Left cardiac atrium (tissue), 4 donors: ENCODE data around the gene RUNDC1. TPM values are rescaled to one million over a fixed set of nuclear protein-coding genes. Genes with fewer than 3 reads are reported as not detected.
A peak's percentile ranks its signal among the peaks of the same experiment; 100 is the strongest.
"Not testable (repeated sequence)": the region's sequence is repeated elsewhere in the genome, so short reads cannot be mapped to it uniquely, and the experiment has no call there.

Source experiments
- ATAC-seq, 2 donors: fragments of 200-7000 bp; cut with Tn5 transposase; one replicate each; pipeline ENCODE4 v1.9.1; 2020; ENCODE audit warnings: mild to moderate bottlenecking in 2 of 2, moderate library complexity in 2 of 2
- DNase-seq: peaks from one replicate; pipeline ENCODE4 v3.0.0-alpha.2; 2020
- intact Hi-C, 2 donors: fragments of 100-400 bp; cut with DNase I; formaldehyde crosslinking; loops; one replicate each; pipeline versions ENCODE4 v1.14.1 to v1.15.1; 2022 to 2023
- long read RNA-seq: library from polyadenylated mRNA; unstranded; transcript quantifications from one replicate; pipeline ENCODE4 v2.0.0, GENCODE V29; 2021
- total RNA-seq, 2 donors: library from RNA; stranded (reverse); fragmentation: NEBNext Ultra II Directional; extraction: Animal tissue kit (Norgen Biotek cat#: 25700); gene quantifications; one replicate each; pipeline ENCODE4 v1.2.1, GENCODE V29; 2021
- donor health status: DM: no; HTN: yes; CAD: no.
- donor health status: DM: no; HTN: yes; CAD: no; lungs with severe emphysema.
- donor health status: DM: yes; HTN: yes; CAD: no.
- donor health status: Dilated cardiomyopathy.

RUNDC1 gene
- total RNA-seq: 10 to 100 TPM in 1 of 2 donors, 1 to 10 TPM in 1; 9.3 to 14.5 TPM
- long read RNA-seq, transcript RUNDC1-201 (5 exons, 3,828 nt): major isoform, 5 of 13 reads
- long read RNA-seq, partial matches to known transcripts: 4 of 13 reads
- long read RNA-seq, other reads (novel, unspliced or antisense): 4 of 13 reads

- DNase-seq: peak; percentile 96
- ATAC-seq: peak; percentile 95 to 96
- intact Hi-C loops: no loop called here
Measured at GRCh38 chr17:42980274-42980765, at the start of gene RUNDC1. RUNDC1 (plus strand) TSS chr17:42980565; CDS start chr17:42980577, 12 bp downstream.

- peak; percentile 76 to 84 for ATAC-seq
- intact Hi-C loops: loop anchor here (2.0 to 10.0 kb wide), 3 partner anchors 95 to 213 kb away; partner anchors contain the start of gene AOC2 (in 1 of the 2)
- DNase-seq: peak; percentile 26
Measured at GRCh38 chr17:42937712-42938596, 42.4 kb upstream of the RUNDC1 start.

- ATAC-seq (no peak), DNase-seq (no peak)
- intact Hi-C loops: no loop called here
Measured at GRCh38 chr17:42944211-42944610, 36.2 kb upstream of the RUNDC1 start.

GRCh38 chr17:42946812-42947211 lies 33.6 kb upstream of the RUNDC1 start:
- DNase-seq: no peak
- intact Hi-C loops: no loop called here
- no peak for ATAC-seq

GRCh38 chr17:42950044-42950783 lies 30.2 kb upstream of the RUNDC1 start:
- DNase-seq: no peak

GRCh38 chr17:42953669-42954068 lies 26.7 kb upstream of the RUNDC1 start:
- DNase-seq: no peak
- no peak for ATAC-seq
- intact Hi-C loops: no loop called here

More at GRCh38 chr17:42950044-42950783, 30.2 kb upstream of the RUNDC1 start:
- ATAC-seq: no peak
- intact Hi-C loops: no loop called here

- intact Hi-C loops: no loop called here
- DNase-seq: peak; percentile 93
- ATAC-seq: peak; percentile 96 to 98
Measured at GRCh38 chr17:42964161-42964932, 16.0 kb upstream of the RUNDC1 start, which contains the start of gene AARSD1. AARSD1 (minus strand) TSS chr17:42964454; CDS start chr17:42964440, 14 bp downstream.

GRCh38 chr17:42967925-42968324 lies 12.4 kb upstream of the RUNDC1 start:
- no peak for ATAC-seq
- DNase-seq: no peak
- intact Hi-C loops: no loop called here

- DNase-seq: no peak
- ATAC-seq: no peak
Measured at GRCh38 chr17:42969001-42969581, 11.3 kb upstream of the RUNDC1 start.

GRCh38 chr17:42971589-42971988 lies 8.8 kb upstream of the RUNDC1 start:
- ATAC-seq: no peak
- no peak for DNase-seq
- intact Hi-C loops: no loop called here

More at GRCh38 chr17:42969001-42969581, 11.3 kb upstream of the RUNDC1 start:
- intact Hi-C loops: no loop called here

GRCh38 chr17:42973323-42973722 lies 7.0 kb upstream of the RUNDC1 start:
- DNase-seq, ATAC-seq, intact Hi-C loops: not testable (repeated sequence)

- intact Hi-C loops: no loop called here
- ATAC-seq: no peak
- DNase-seq: no peak
Measured at GRCh38 chr17:42975265-42975664, 5.1 kb upstream of the RUNDC1 start.

- DNase-seq, intact Hi-C loops, ATAC-seq: not testable (repeated sequence)
Measured at GRCh38 chr17:42975701-42976100, 4.7 kb upstream of the RUNDC1 start.

GRCh38 chr17:42979511-42980273 lies 673 bp upstream of the RUNDC1 start, which contains the start of gene PTGES3L:
PTGES3L (minus strand) TSS chr17:42980080; CDS start chr17:42980053, 27 bp downstream.
- intact Hi-C loops: no loop called here
- peak; percentile 76 to 80 for ATAC-seq
- DNase-seq: peak; percentile 65

GRCh38 chr17:42980766-42981397 lies 517 bp downstream of the RUNDC1 start:
- intact Hi-C loops: no loop called here
- ATAC-seq (peak; percentile 51 to 72), DNase-seq (peak; percentile 41)

GRCh38 chr17:42982266-42982665 lies 1.9 kb downstream of the RUNDC1 start:
- ATAC-seq (no peak), DNase-seq (no peak)
- intact Hi-C loops: no loop called here

- DNase-seq (no peak), ATAC-seq (no peak)
- intact Hi-C loops: no loop called here
Measured at GRCh38 chr17:42985225-42985624, 4.9 kb downstream of the RUNDC1 start.
